SU-DHL-6 (cell line): ENCODE data around the gene CCDC73.

ENCODE experiments used
- CTCF ChIP-seq: fragments of 200-600 bp; sonication (generic); IDR thresholded peaks from one replicate; pipeline ENCODE4 v1.5.1; 2017; ENCODE audit warnings: antibody characterized with exemption, mild to moderate bottlenecking, low read length, moderate library complexity; ENCODE audit not compliant: insufficient read depth, poor library complexity, severe bottlenecking
- EZH2phosphoT487 ChIP-seq: fragments of 200-600 bp; sonication (generic), shearing (Covaris generic); conservative IDR thresholded peaks from 2 replicates; pipeline ENCODE4 v1.6.1; 2018; ENCODE audit warnings: mild to moderate bottlenecking, antibody characterized with exemption, low read length, moderate library complexity, mixed read lengths

GRCh38 chr11:32643526-32643925, 150.9 kb downstream of the CCDC73 start:
- no peak for TF ChIP-seq CTCF
- TF ChIP-seq EZH2phosphoT487, result no peak
